Stimulated activated CD8-positive, alpha-beta memory T cell treated with anti-CD3 and anti-CD28 coated beads, Interleukin-2, amount 100 ng/mL, for 48 hours (primary cell): Measurements from ENCODE around the gene DCLK1.

Experiments
- DNase-seq, 2 donors: peaks; one replicate each; pipeline ENCODE4 v3.0.0-alpha.2; 2020; ENCODE audit warnings: low read depth in 2 of 2

Gene DCLK1

GRCh38 chr13:35865341-35866240 lies 265.6 kb downstream of the DCLK1 start:
- DNase-seq = no peak

GRCh38 chr13:35860661-35861060 lies 270.5 kb downstream of the DCLK1 start:
- no peak for DNase-seq

- no peak for DNase-seq
Measured at GRCh38 chr13:35859981-35860380, 271.2 kb downstream of the DCLK1 start.

- DNase-seq = no peak
Measured at GRCh38 chr13:35858665-35859064, 272.5 kb downstream of the DCLK1 start.

GRCh38 chr13:35857769-35858168 lies 273.4 kb downstream of the DCLK1 start:
- DNase-seq = no peak

- DNase-seq = no peak
Measured at GRCh38 chr13:35856721-35857364, 274.3 kb downstream of the DCLK1 start.

- no peak for DNase-seq
Measured at GRCh38 chr13:35856084-35856483, 275.1 kb downstream of the DCLK1 start.

- DNase-seq = no peak
Measured at GRCh38 chr13:35855531-35856019, 275.6 kb downstream of the DCLK1 start.

- DNase-seq = no peak
Measured at GRCh38 chr13:35854286-35854685, 276.9 kb downstream of the DCLK1 start.

GRCh38 chr13:35851881-35852280 lies 279.3 kb downstream of the DCLK1 start:
- DNase-seq = no peak

GRCh38 chr13:35851356-35851755 lies 279.8 kb downstream of the DCLK1 start:
- DNase-seq = no peak

GRCh38 chr13:35850569-35850968 lies 280.6 kb downstream of the DCLK1 start:
- no peak for DNase-seq

GRCh38 chr13:35849256-35849644 lies 281.9 kb downstream of the DCLK1 start:
- DNase-seq = no peak

- DNase-seq = no peak
Measured at GRCh38 chr13:35848336-35849255, 282.6 kb downstream of the DCLK1 start.

- DNase-seq = no peak
Measured at GRCh38 chr13:35843272-35843671, 287.9 kb downstream of the DCLK1 start.

- no peak for DNase-seq
Measured at GRCh38 chr13:35841060-35841521, 290.1 kb downstream of the DCLK1 start.

GRCh38 chr13:35839806-35840205 lies 291.4 kb downstream of the DCLK1 start:
- no peak for DNase-seq

GRCh38 chr13:35838356-35838755 lies 292.8 kb downstream of the DCLK1 start:
- DNase-seq = no peak

GRCh38 chr13:35836446-35836845 lies 294.7 kb downstream of the DCLK1 start:
- no peak for DNase-seq

- DNase-seq = no peak
Measured at GRCh38 chr13:35835989-35836388, 295.2 kb downstream of the DCLK1 start.

- no peak for DNase-seq
Measured at GRCh38 chr13:35833608-35834275, 297.4 kb downstream of the DCLK1 start.
